Heart left ventricle (tissue), 13 donors: ENCODE measurements around the gene ZFAND3.

Experiments
- POLR2A ChIP-seq, 2 donors: fragments of 450-650 bp; IDR thresholded peaks; one replicate each; pipeline ENCODE4 v1.6.1; 2017; ENCODE audit warnings: antibody characterized with exemption in 2 of 2, mild to moderate bottlenecking in 2 of 2, moderate library complexity in 2 of 2
- TF ChIP-seq, protein P1 (sequence below), 12 donors: fragments of 200-600 bp; sonication (generic) in 4 of 12; IDR thresholded peaks; one replicate each; pipeline versions ENCODE4 v1.5.0 to v1.8.0; 2018 to 2022; ENCODE audit warnings: antibody characterized with exemption in 12 of 12, mild to moderate bottlenecking in 5 of 12
- donor health status: ischemic (EF 13 %, LVEDD 7.1; RV severe dilation, severe dysfunction).
- donor health status: DM: no; HTN: yes; CAD: no.
- donor health status: DM: no; HTN: no; CAD: no.
- donor health status: ischemic (EF 25% LVEDD 6.9; RV normal size, moderate dysfunction).
- donor health status: ischemic (EF 25% LVEDD 5.7; RV mildly dilated, moderate dysfunction).
- donor health status: ischemic (EF 35%, LVEDD 5.7; RV mildly dilated, moderate dysfunction).
- donor health status: nonischemic (EF 11% LVEDD 7.7; RV severe dilation, severe dysfunction).
- donor health status: DM: yes; HTN: yes; CAD: no.
- donor health status: PGD.
- donor health status: ischemic (EF 29% LVEDD 5.4; RV normal size, mild dysfunction).
- donor health status: nonischemic (EF 23%, LVEDD 6.1; RV moderate dilation, normal function).

DNA sequence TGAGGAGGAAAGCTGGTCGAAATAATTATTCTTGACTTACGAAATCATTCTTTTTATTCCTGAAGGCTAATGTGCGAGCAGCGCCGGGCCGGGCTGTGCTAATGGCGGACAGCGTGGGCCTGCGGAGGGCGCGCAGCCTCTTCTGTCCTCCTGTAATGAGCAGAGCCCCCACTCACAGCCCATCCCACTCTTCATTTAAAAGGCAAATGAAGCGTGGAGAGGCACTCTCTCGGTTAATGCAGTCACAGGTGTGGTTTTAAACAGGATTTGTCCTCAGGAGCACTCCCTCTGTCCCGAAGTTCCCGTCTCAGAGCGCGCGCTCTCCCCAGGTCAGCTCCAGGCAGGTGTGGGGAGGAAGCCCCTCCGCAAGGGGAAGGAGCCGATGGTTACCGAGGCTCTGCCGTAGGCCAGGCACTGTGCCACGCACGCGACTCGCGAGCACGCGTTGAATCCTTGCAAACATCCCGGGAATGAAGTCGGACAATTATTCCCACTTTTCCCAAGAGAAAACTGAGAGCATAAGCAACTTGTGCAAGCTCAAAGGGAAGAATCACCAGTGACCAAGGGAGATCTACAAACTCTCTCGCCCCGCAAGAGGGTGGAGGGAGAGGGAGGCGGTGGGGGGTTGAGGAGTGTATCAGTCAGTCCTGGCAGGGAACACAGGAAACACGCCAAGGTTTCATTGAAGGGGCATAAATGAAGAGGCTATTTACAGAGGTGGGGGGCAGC, 35.5 kb upstream of the ZFAND3 start:
- TF ChIP-seq, protein P1, sequence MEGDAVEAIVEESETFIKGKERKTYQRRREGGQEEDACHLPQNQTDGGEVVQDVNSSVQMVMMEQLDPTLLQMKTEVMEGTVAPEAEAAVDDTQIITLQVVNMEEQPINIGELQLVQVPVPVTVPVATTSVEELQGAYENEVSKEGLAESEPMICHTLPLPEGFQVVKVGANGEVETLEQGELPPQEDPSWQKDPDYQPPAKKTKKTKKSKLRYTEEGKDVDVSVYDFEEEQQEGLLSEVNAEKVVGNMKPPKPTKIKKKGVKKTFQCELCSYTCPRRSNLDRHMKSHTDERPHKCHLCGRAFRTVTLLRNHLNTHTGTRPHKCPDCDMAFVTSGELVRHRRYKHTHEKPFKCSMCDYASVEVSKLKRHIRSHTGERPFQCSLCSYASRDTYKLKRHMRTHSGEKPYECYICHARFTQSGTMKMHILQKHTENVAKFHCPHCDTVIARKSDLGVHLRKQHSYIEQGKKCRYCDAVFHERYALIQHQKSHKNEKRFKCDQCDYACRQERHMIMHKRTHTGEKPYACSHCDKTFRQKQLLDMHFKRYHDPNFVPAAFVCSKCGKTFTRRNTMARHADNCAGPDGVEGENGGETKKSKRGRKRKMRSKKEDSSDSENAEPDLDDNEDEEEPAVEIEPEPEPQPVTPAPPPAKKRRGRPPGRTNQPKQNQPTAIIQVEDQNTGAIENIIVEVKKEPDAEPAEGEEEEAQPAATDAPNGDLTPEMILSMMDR (IDR thresholded peaks at IDR 0.05) = peak in 5 of 12 donors; percentile 7 to 33 (median 12)
- no peak for TF ChIP-seq POLR2A (IDR thresholded peaks at IDR 0.05)
